RWPE2 (cell line): ENCODE data around the gene PJVK.
"Not testable (repeated sequence)": the region's sequence is repeated elsewhere in the genome, so short reads cannot be mapped to it uniquely, and the experiment has no call there.

ENCODE experiments used
- ATAC-seq: fragments of 200-7000 bp; cut with Tn5 transposase; 3 replicates; pipeline ENCODE4 v1.9.1; 2021; ENCODE audit warnings: low read depth
- DNase-seq: peaks from one replicate; pipeline ENCODE4 v3.0.0-alpha.2; 2020; ENCODE audit warnings: low spot score
- H3K27ac ChIP-seq: fragments of 450-650 bp; 2 replicates; pipeline ENCODE4 v1.5.1; 2017; ENCODE audit warnings: mild to moderate bottlenecking; ENCODE audit not compliant: poor library complexity, severe bottlenecking
- H3K27me3 ChIP-seq: fragments of 250-450 bp; sonication (Bioruptor Pico); 2 replicates; pipeline ENCODE4 v1.5.1; 2021; ENCODE audit warnings: mild to moderate bottlenecking, moderate library complexity; ENCODE audit not compliant: insufficient read depth, poor library complexity, severe bottlenecking
- H3K36me3 ChIP-seq: fragments of 250-450 bp; sonication (Bioruptor Pico); 2 replicates; pipeline ENCODE4 v1.5.1; 2020; ENCODE audit warnings: low read depth, mild to moderate bottlenecking, moderate library complexity
- H3K4me1 ChIP-seq: fragments of 250-450 bp; sonication (Bioruptor Pico); 2 replicates; pipeline ENCODE4 v1.5.1; 2021; ENCODE audit warnings: mild to moderate bottlenecking, moderate library complexity; ENCODE audit not compliant: insufficient read depth, poor library complexity, severe bottlenecking
- H3K4me3 ChIP-seq: fragments of 250-450 bp; sonication (Bioruptor Pico); 2 replicates; pipeline ENCODE4 v1.5.1; 2021; ENCODE audit warnings: mild to moderate bottlenecking, moderate library complexity; ENCODE audit not compliant: severe bottlenecking
- H3K9me3 ChIP-seq: fragments of 250-450 bp; sonication (Bioruptor Pico); 2 replicates; pipeline ENCODE4 v1.5.1; 2021; ENCODE audit warnings: mild to moderate bottlenecking, moderate library complexity; ENCODE audit not compliant: severe bottlenecking
- CTCF ChIP-seq: fragments of 450-650 bp; IDR thresholded peaks from one replicate; pipeline ENCODE4 v1.5.1; 2017; ENCODE audit warnings: mild to moderate bottlenecking, moderate library complexity; ENCODE audit not compliant: poor library complexity, severe bottlenecking

The PJVK gene

GRCh38 chr2:178409261-178409660, 41.9 kb upstream of the PJVK start:
- DNase-seq: no peak
- TF ChIP-seq CTCF: no peak
- H3K4me1 ChIP-seq: no peaks in the 10 kb centered on the region

GRCh38 chr2:178412047-178412446, 39.1 kb upstream of the PJVK start:
- peaks cover 7% of the 10 kb centered on the region for H3K4me1 ChIP-seq
- H3K27me3 ChIP-seq: no peaks in the 10 kb centered on the region
- no peak overlapping the region for H3K27ac ChIP-seq
- ATAC-seq (no peak), DNase-seq (no peak)
- no peak overlapping the region for H3K4me3 ChIP-seq
- no peaks in the 10 kb centered on the region for H3K36me3 ChIP-seq
- H3K9me3 ChIP-seq: no peaks in the 10 kb centered on the region
- TF ChIP-seq CTCF: no peak

More at GRCh38 chr2:178409261-178409660, 41.9 kb upstream of the PJVK start:
- H3K4me3 ChIP-seq: no peak overlapping the region
- no peaks in the 10 kb centered on the region for H3K9me3 ChIP-seq
- no peak for ATAC-seq
- H3K36me3 ChIP-seq: no peaks in the 10 kb centered on the region
- no peak overlapping the region for H3K27ac ChIP-seq
- no peaks in the 10 kb centered on the region for H3K27me3 ChIP-seq

GRCh38 chr2:178412453-178412852, 38.7 kb upstream of the PJVK start:
- not testable (repeated sequence) for DNase-seq, H3K4me3 ChIP-seq, H3K36me3 ChIP-seq

GRCh38 chr2:178413472-178414265, 37.5 kb upstream of the PJVK start:
- no peak for TF ChIP-seq CTCF
- peak; percentile 69 for DNase-seq
- no peaks in the 10 kb centered on the region for H3K9me3 ChIP-seq
- no peaks in the 10 kb centered on the region for H3K27me3 ChIP-seq
- peaks cover 19% of the 10 kb centered on the region for H3K4me1 ChIP-seq
- peak overlapping the region; percentile 60 for H3K4me3 ChIP-seq
- ATAC-seq: peak; percentile 81
- peak overlapping the region; percentile 70 for H3K27ac ChIP-seq
- no peaks in the 10 kb centered on the region for H3K36me3 ChIP-seq

More at GRCh38 chr2:178412453-178412852, 38.7 kb upstream of the PJVK start:
- ATAC-seq, H3K27me3 ChIP-seq, H3K27ac ChIP-seq, H3K9me3 ChIP-seq, H3K4me1 ChIP-seq: not testable (repeated sequence)

- ATAC-seq (peak; percentile 84), DNase-seq (peak; percentile 88)
- H3K9me3 ChIP-seq: no peaks in the 10 kb centered on the region
- peak overlapping the region; percentile 60 for H3K4me3 ChIP-seq
- peaks cover 2% of the 10 kb centered on the region; the same call in 1 of the 2 replicates for H3K36me3 ChIP-seq
- TF ChIP-seq CTCF: peak; percentile 97
- no peaks in the 10 kb centered on the region for H3K27me3 ChIP-seq
- peaks cover 23% of the 10 kb centered on the region for H3K4me1 ChIP-seq
- peak overlapping the region; percentile 70 for H3K27ac ChIP-seq
Observed at GRCh38 chr2:178414266-178415247, 36.6 kb upstream of the PJVK start.
